ENCODE data around the gene SF1.

DNA sequence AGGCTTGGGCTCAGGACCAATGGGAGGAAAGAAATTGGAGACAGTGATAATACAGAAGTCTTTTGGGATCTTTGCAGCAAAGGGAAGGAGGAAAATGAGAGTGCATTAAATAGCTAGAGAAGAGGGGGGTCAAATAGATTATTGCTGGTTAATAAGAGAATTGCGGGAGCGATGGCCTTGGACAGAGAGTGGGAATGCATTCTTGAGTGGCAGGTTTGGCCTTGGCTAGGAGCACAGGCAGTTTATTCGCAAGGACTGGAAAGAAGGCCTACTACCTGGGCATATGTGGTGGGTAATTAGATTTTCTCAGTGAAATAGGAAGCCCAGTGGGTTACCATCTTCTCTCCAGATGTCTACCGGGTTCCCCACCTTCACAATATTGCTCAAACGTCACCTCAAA lies 35.5 kb upstream of the SF1 start:
- TF ChIP-seq, protein P1, sequence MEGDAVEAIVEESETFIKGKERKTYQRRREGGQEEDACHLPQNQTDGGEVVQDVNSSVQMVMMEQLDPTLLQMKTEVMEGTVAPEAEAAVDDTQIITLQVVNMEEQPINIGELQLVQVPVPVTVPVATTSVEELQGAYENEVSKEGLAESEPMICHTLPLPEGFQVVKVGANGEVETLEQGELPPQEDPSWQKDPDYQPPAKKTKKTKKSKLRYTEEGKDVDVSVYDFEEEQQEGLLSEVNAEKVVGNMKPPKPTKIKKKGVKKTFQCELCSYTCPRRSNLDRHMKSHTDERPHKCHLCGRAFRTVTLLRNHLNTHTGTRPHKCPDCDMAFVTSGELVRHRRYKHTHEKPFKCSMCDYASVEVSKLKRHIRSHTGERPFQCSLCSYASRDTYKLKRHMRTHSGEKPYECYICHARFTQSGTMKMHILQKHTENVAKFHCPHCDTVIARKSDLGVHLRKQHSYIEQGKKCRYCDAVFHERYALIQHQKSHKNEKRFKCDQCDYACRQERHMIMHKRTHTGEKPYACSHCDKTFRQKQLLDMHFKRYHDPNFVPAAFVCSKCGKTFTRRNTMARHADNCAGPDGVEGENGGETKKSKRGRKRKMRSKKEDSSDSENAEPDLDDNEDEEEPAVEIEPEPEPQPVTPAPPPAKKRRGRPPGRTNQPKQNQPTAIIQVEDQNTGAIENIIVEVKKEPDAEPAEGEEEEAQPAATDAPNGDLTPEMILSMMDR (IDR thresholded peaks at IDR 0.05; ENCODE audit: borderline replicate concordance, extremely low read depth, low read length, poor library complexity, severe bottlenecking), result no peak
- TF ChIP-seq EZH2 (IDR thresholded peaks at IDR 0.05; ENCODE audit: borderline replicate concordance, low read depth, low read length, severe bottlenecking), result no peak
